ENCODE results near the gene FTSJ1.

The FTSJ1 gene

DNA sequence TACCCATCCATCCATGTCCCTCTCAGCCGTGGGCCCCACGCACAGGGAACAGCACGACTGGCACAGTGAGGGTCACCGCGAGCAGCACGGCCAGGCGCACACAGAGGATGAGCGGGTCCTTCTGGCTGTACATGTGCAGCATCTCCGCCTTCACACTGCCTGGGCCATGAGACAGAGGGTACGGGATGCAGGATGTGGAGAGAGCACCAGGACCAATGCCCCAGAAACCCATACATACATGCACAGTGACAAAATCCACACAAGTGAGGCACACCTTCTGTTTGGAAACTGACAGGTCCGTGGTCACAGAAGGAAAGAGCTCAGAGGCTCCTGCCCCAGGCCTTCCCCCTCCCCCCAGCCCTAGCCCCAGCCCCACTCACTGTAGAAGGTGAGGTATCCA, 15.4 kb upstream of the FTSJ1 start:
- Histone ChIP-seq H4K8ac (ENCODE audit: low read length) (no peak overlapping the region), H3K27ac (ENCODE audit: low read length, poor library complexity, severe bottlenecking) (no peak overlapping the region), H2AK5ac (ENCODE audit: low read length, severe bottlenecking) (no peak overlapping the region), H3K9me3 (ENCODE audit: control insufficient read depth, low read length) (no peaks in the 10 kb centered on the region), H3K4me1 (ENCODE audit: control insufficient read depth, insufficient read depth, low read depth, low read length) (peaks cover 8% of the 10 kb centered on the region), H3K14ac (ENCODE audit: low read length in 2 of 2) (no peak overlapping the region), H3K4me2 (ENCODE audit: low read length, poor library complexity, severe bottlenecking) (no peak overlapping the region), H2AFZ (ENCODE audit: low read depth, low read length) (no peak overlapping the region), H3K36me3 (ENCODE audit: control insufficient read depth in 1 of 2, insufficient read depth in 2 of 2, low read depth in 1 of 2, low read length in 2 of 2) (peaks cover 0 to 31% of the 10 kb centered on the region in 2 experiments), H2BK120ac (ENCODE audit: low read depth, low read length) (no peak overlapping the region), H3K4ac (ENCODE audit: low read depth in 1 of 2, low read length in 2 of 2) (no peak overlapping the region), H2BK15ac (ENCODE audit: low read depth, poor library complexity, severe bottlenecking) (no peak overlapping the region), H2BK12ac (ENCODE audit: low read length in 2 of 2) (no peak overlapping the region), H3K4me3 (ENCODE audit: insufficient read depth in 1 of 2, low read depth in 1 of 2, low read length in 2 of 2) (peak overlapping the region in 1 of 2 experiments; percentile 35), H2BK5ac (ENCODE audit: low read depth, low read length, poor library complexity, severe bottlenecking) (no peak overlapping the region), H3K18ac (ENCODE audit: low read depth in 1 of 2, low read length in 2 of 2) (no peak overlapping the region), H3K27me3 (ENCODE audit: control insufficient read depth in 1 of 2, insufficient read depth in 1 of 2, low read length in 2 of 2) (peaks cover 0 to 3% of the 10 kb centered on the region in 2 experiments), H4K91ac (ENCODE audit: low read length) (no peak overlapping the region), H3K9ac (ENCODE audit: low read length) (no peak overlapping the region), H3K79me1 (replicated peaks; ENCODE audit: low read length, poor library complexity, severe bottlenecking) (no peaks in the 10 kb centered on the region), H3K23ac (ENCODE audit: low read length in 2 of 2) (no peak overlapping the region)
- WGBS: 96% methylated on average over 7 of the region's 11 CpGs
- DNase-seq: no peak

DNA sequence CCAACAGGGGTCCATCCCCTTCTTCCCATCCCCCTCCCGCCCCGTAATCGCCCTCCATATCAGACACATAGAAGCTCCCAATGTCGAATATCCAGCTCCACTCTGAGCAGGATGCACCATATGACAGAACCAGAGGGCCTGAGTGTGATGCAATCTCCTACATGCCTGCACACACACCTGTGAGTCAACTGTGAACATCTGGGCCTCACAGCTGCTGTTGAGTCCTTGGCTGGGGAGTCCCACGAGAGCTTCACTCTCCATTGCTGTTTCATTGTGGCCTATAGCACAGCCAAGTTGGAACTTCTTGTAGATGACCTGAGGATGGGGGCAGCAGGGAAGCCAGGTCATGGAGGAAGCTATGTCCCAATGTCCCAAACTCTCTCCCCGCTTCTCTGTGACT, 14.2 kb upstream of the FTSJ1 start:
- no peak for DNase-seq
- Histone ChIP-seq H4K91ac (ENCODE audit: low read length) (no peak overlapping the region), H3K4me1 (ENCODE audit: control insufficient read depth, insufficient read depth, low read depth, low read length) (peaks cover 12% of the 10 kb centered on the region), H3K36me3 (ENCODE audit: control insufficient read depth in 1 of 2, insufficient read depth in 2 of 2, low read depth in 1 of 2, low read length in 2 of 2) (peaks cover 0 to 31% of the 10 kb centered on the region in 2 experiments), H3K27me3 (ENCODE audit: control insufficient read depth in 1 of 2, insufficient read depth in 1 of 2, low read length in 2 of 2) (peaks cover 0 to 3% of the 10 kb centered on the region in 2 experiments), H4K8ac (ENCODE audit: low read length) (no peak overlapping the region), H2BK5ac (ENCODE audit: low read depth, low read length, poor library complexity, severe bottlenecking) (no peak overlapping the region), H3K4me3 (ENCODE audit: insufficient read depth in 1 of 2, low read depth in 1 of 2, low read length in 2 of 2) (no peak overlapping the region), H3K4ac (ENCODE audit: low read depth in 1 of 2, low read length in 2 of 2) (no peak overlapping the region), H3K23ac (ENCODE audit: low read length in 2 of 2) (no peak overlapping the region), H3K9ac (ENCODE audit: low read length) (no peak overlapping the region), H3K79me1 (replicated peaks; ENCODE audit: low read length, poor library complexity, severe bottlenecking) (no peaks in the 10 kb centered on the region), H3K14ac (ENCODE audit: low read length in 2 of 2) (no peak overlapping the region), H2AFZ (ENCODE audit: low read depth, low read length) (no peak overlapping the region), H2AK5ac (ENCODE audit: low read length, severe bottlenecking) (no peak overlapping the region), H2BK15ac (ENCODE audit: low read depth, poor library complexity, severe bottlenecking) (no peak overlapping the region), H3K27ac (ENCODE audit: low read length, poor library complexity, severe bottlenecking) (no peak overlapping the region), H3K4me2 (ENCODE audit: low read length, poor library complexity, severe bottlenecking) (no peak overlapping the region), H2BK120ac (ENCODE audit: low read depth, low read length) (no peak overlapping the region), H3K18ac (ENCODE audit: low read depth in 1 of 2, low read length in 2 of 2) (no peak overlapping the region), H3K9me3 (ENCODE audit: control insufficient read depth, low read length) (no peaks in the 10 kb centered on the region), H2BK12ac (ENCODE audit: low read length in 2 of 2) (no peak overlapping the region)
- WGBS: 95% methylated on average over 6 of the region's 6 CpGs

- H3K27ac ChIP-seq (ENCODE audit: low read length, poor library complexity, severe bottlenecking): peak overlapping the region; percentile 33
- H2AK5ac ChIP-seq (ENCODE audit: low read length, severe bottlenecking): no peak overlapping the region
These were observed 10.6 kb upstream of the FTSJ1 start for GRCh38 chrX:48465336-48465933.

GRCh38 chrX:48466696-48467095, 9.3 kb upstream of the FTSJ1 start:
- Histone ChIP-seq H2BK120ac (ENCODE audit: low read depth, low read length) (no peak overlapping the region), H3K4me3 (ENCODE audit: insufficient read depth in 1 of 2, low read depth in 1 of 2, low read length in 2 of 2) (peak overlapping the region in 1 of 2 experiments; percentile 69), H3K18ac (ENCODE audit: low read depth in 1 of 2, low read length in 2 of 2) (no peak overlapping the region), H2AFZ (ENCODE audit: low read depth, low read length) (no peak overlapping the region), H3K4ac (ENCODE audit: low read depth in 1 of 2, low read length in 2 of 2) (no peak overlapping the region), H2AK5ac (ENCODE audit: low read length, severe bottlenecking) (no peak overlapping the region), H3K4me1 (ENCODE audit: control insufficient read depth, insufficient read depth, low read depth, low read length) (peaks cover 16% of the 10 kb centered on the region), H2BK5ac (ENCODE audit: low read depth, low read length, poor library complexity, severe bottlenecking) (no peak overlapping the region), H3K9me3 (ENCODE audit: control insufficient read depth, low read length) (no peaks in the 10 kb centered on the region), H3K9ac (ENCODE audit: low read length) (peak overlapping the region; percentile 68), H4K91ac (ENCODE audit: low read length) (peak overlapping the region; percentile 61), H3K27me3 (ENCODE audit: control insufficient read depth in 1 of 2, insufficient read depth in 1 of 2, low read length in 2 of 2) (peaks cover 0 to 13% of the 10 kb centered on the region in 2 experiments), H3K14ac (ENCODE audit: low read length in 2 of 2) (peak overlapping the region in 1 of 2 experiments; percentile 41), H3K4me2 (ENCODE audit: low read length, poor library complexity, severe bottlenecking) (no peak overlapping the region), H3K23ac (ENCODE audit: low read length in 2 of 2) (no peak overlapping the region), H4K8ac (ENCODE audit: low read length) (no peak overlapping the region), H3K36me3 (ENCODE audit: control insufficient read depth in 1 of 2, insufficient read depth in 2 of 2, low read depth in 1 of 2, low read length in 2 of 2) (peaks cover 0 to 4% of the 10 kb centered on the region in 2 experiments), H2BK15ac (ENCODE audit: low read depth, poor library complexity, severe bottlenecking) (no peak overlapping the region), H2BK12ac (ENCODE audit: low read length in 2 of 2) (no peak overlapping the region), H3K27ac (ENCODE audit: low read length, poor library complexity, severe bottlenecking) (no peak overlapping the region), H3K79me1 (replicated peaks; ENCODE audit: low read length, poor library complexity, severe bottlenecking) (no peaks in the 10 kb centered on the region)
- DNase-seq: no peak
- 95% methylated on average over 10 of the region's 10 CpGs for WGBS

More at GRCh38 chrX:48465336-48465933, 10.6 kb upstream of the FTSJ1 start:
- H4K91ac ChIP-seq (ENCODE audit: low read length): no peak overlapping the region
- no peak overlapping the region for H2BK120ac ChIP-seq (ENCODE audit: low read depth, low read length)
- no peak overlapping the region for H3K4ac ChIP-seq (ENCODE audit: low read depth in 1 of 2, low read length in 2 of 2)
- peak overlapping the region in 1 of 2 experiments; percentile 43 for H3K4me3 ChIP-seq (ENCODE audit: insufficient read depth in 1 of 2, low read depth in 1 of 2, low read length in 2 of 2)
- peak; percentile 92 for DNase-seq
- no peak overlapping the region for H2BK15ac ChIP-seq (ENCODE audit: low read depth, poor library complexity, severe bottlenecking)
- H3K9me3 ChIP-seq (ENCODE audit: control insufficient read depth, low read length): no peaks in the 10 kb centered on the region
- peak overlapping the region in 1 of 2 experiments; percentile 28 for H3K14ac ChIP-seq (ENCODE audit: low read length in 2 of 2)
- no peak overlapping the region for H2BK5ac ChIP-seq (ENCODE audit: low read depth, low read length, poor library complexity, severe bottlenecking)
- H3K79me1 ChIP-seq (replicated peaks; ENCODE audit: low read length, poor library complexity, severe bottlenecking): no peaks in the 10 kb centered on the region
- peaks cover 0 to 10% of the 10 kb centered on the region in 2 experiments for H3K27me3 ChIP-seq (ENCODE audit: control insufficient read depth in 1 of 2, insufficient read depth in 1 of 2, low read length in 2 of 2)
- peaks cover 16% of the 10 kb centered on the region for H3K4me1 ChIP-seq (ENCODE audit: control insufficient read depth, insufficient read depth, low read depth, low read length)
- H2AFZ ChIP-seq (ENCODE audit: low read depth, low read length): no peak overlapping the region
- WGBS: 25% methylated on average over 10 of the region's 10 CpGs
- H3K23ac ChIP-seq (ENCODE audit: low read length in 2 of 2): no peak overlapping the region
- peak overlapping the region in 1 of 2 experiments; percentile 48 for H3K18ac ChIP-seq (ENCODE audit: low read depth in 1 of 2, low read length in 2 of 2)
- H3K36me3 ChIP-seq (ENCODE audit: control insufficient read depth in 1 of 2, insufficient read depth in 2 of 2, low read depth in 1 of 2, low read length in 2 of 2): peaks cover 0 to 15% of the 10 kb centered on the region in 2 experiments
- H2BK12ac ChIP-seq (ENCODE audit: low read length in 2 of 2): no peak overlapping the region
- H3K9ac ChIP-seq (ENCODE audit: low read length): peak overlapping the region; percentile 59
- H4K8ac ChIP-seq (ENCODE audit: low read length): no peak overlapping the region
- H3K4me2 ChIP-seq (ENCODE audit: low read length, poor library complexity, severe bottlenecking): peak overlapping the region; percentile 18

Data from mesenchymal stem cell (in vitro differentiated cells and primary cell).